ENCODE data around the gene ZNF836. TPM values are rescaled to one million over a fixed set of nuclear protein-coding genes. Genes with fewer than 3 reads are reported as not detected.

The ZNF836 gene
- total RNA-seq, 6 experiments from 2014 or later: 1.5 to 3.7 (median 2.8) TPM

GRCh38 chr19:52155596-52156359, 15.6 kb downstream of the ZNF836 start:
- Histone ChIP-seq H3K27ac (no peak overlapping the region), H3K9me3 (peaks cover 0 to 60% (median 31%) of the 10 kb centered on the region in 4 donors), H3K4me1 (no peaks in the 10 kb centered on the region), H3K27me3 (no peaks in the 10 kb centered on the region), H3K36me3 (peaks cover 0 to 24% (median 8%) of the 10 kb centered on the region in 4 donors), H3K4me3 (no peak overlapping the region)
- ATAC-seq (no peak), DNase-seq (no peak)
- intact Hi-C loops (cut with DNase I): no loop called here
- WGBS (ENCODE audit: insufficient coverage, low coverage, low lambda C conversion rate, missing lambda C conversion rate): 94% methylated on average over 15 of the region's 15 CpGs
- TF ChIP-seq POLR2A (IDR thresholded peaks at IDR 0.05): no peak
- TF ChIP-seq CTCF (IDR thresholded peaks at IDR 0.05): no peak

GRCh38 chr19:52148256-52148655, 23.2 kb downstream of the ZNF836 start:
- Histone ChIP-seq H3K27me3 (no peaks in the 10 kb centered on the region), H3K27ac (no peak overlapping the region), H3K4me3 (no peak overlapping the region), H3K4me1 (no peaks in the 10 kb centered on the region), H3K9me3 (peaks cover 0 to 25% (median 7%) of the 10 kb centered on the region in 4 donors), H3K36me3 (no peaks in the 10 kb centered on the region)
- DNase-seq: no peak
- no peak for TF ChIP-seq CTCF (IDR thresholded peaks at IDR 0.05)
- ATAC-seq: no peak
- intact Hi-C loops (cut with DNase I): no loop called here

- intact Hi-C loops (cut with DNase I): no loop called here
- 75% methylated on average over 3 of the region's 3 CpGs for WGBS (ENCODE audit: insufficient coverage, low coverage, low lambda C conversion rate, missing lambda C conversion rate)
- peaks cover 0 to 13% (median 0%) of the 10 kb centered on the region in 4 donors for H3K9me3 ChIP-seq
- ATAC-seq (no peak), DNase-seq (no peak)
- no peak overlapping the region for H3K4me3 ChIP-seq
- no peaks in the 10 kb centered on the region for H3K36me3 ChIP-seq
- TF ChIP-seq CTCF (IDR thresholded peaks at IDR 0.05) (no peak), POLR2A (IDR thresholded peaks at IDR 0.05) (no peak)
- H3K27me3 ChIP-seq: no peaks in the 10 kb centered on the region
- H3K27ac ChIP-seq: no peak overlapping the region
- H3K4me1 ChIP-seq: peaks cover 0 to 10% (median 7%) of the 10 kb centered on the region in 4 donors
Measured at GRCh38 chr19:52142001-52142595, 29.3 kb downstream of the ZNF836 start.

- no peaks in the 10 kb centered on the region for H3K27me3 ChIP-seq
- intact Hi-C loops (cut with DNase I): no loop called here
- ATAC-seq (no peak), DNase-seq (no peak)
- no peak for TF ChIP-seq POLR2A (IDR thresholded peaks at IDR 0.05)
- TF ChIP-seq CTCF (IDR thresholded peaks at IDR 0.05): no peak
- no peak overlapping the region for H3K4me3 ChIP-seq
- H3K27ac ChIP-seq: no peak overlapping the region
- no peaks in the 10 kb centered on the region for H3K36me3 ChIP-seq
- H3K9me3 ChIP-seq: peaks cover 0 to 13% (median 0%) of the 10 kb centered on the region in 4 donors
- peaks cover 0 to 10% (median 7%) of the 10 kb centered on the region in 4 donors for H3K4me1 ChIP-seq
- WGBS (ENCODE audit: insufficient coverage, low coverage, low lambda C conversion rate, missing lambda C conversion rate): 67% methylated on average over 2 of the region's 2 CpGs
Measured at GRCh38 chr19:52141203-52141602, 30.2 kb downstream of the ZNF836 start.

All from right lobe of liver (tissue), 6 donors.